PFSK-1 (cell line): ENCODE results near the gene ZNF700.

ENCODE experiments used
- POLR2AphosphoS5 ChIP-seq: IDR thresholded peaks from 2 replicates; pipeline ENCODE4 v1.6.1; 2012; ENCODE audit warnings: low read depth, mild to moderate bottlenecking, control low read depth, low read length, moderate library complexity
- REST ChIP-seq, 2 experiments: IDR thresholded peaks; 2 replicates each; pipeline versions ENCODE4 v1.6.1 to v1.8.0; 2011 to 2012; ENCODE audit warnings: low read depth in 2 of 2, low read length in 2 of 2, control low read depth in 1 of 2, inconsistent platforms in 1 of 2, mild to moderate bottlenecking in 1 of 2, moderate library complexity in 1 of 2; ENCODE audit not compliant: insufficient read depth in 1 of 2
- SIN3A ChIP-seq: IDR thresholded peaks from 2 replicates; pipeline ENCODE4 v1.6.1; 2012; ENCODE audit warnings: mild to moderate bottlenecking, low read length, moderate library complexity, borderline replicate concordance; ENCODE audit not compliant: insufficient read depth
- TAF1 ChIP-seq: IDR thresholded peaks from 2 replicates; pipeline ENCODE4 v1.6.1; 2012; ENCODE audit warnings: low read length, control low read depth, borderline replicate concordance; ENCODE audit not compliant: insufficient read depth

DNA sequence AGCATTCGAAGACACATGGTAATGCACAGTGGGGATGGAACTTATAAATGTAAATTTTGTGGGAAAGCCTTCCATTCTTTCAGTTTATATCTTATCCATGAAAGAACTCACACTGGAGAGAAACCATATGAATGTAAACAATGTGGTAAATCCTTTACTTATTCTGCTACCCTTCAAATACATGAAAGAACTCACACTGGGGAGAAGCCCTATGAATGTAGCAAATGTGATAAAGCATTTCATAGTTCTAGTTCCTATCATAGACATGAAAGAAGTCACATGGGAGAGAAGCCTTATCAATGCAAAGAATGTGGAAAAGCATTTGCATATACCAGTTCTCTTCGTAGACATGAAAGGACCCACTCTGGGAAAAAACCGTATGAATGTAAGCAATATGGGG lies 23.7 kb downstream of the ZNF700 start:
- TF ChIP-seq POLR2AphosphoS5 (no peak), REST (IDR thresholded peaks at IDR 0.05; ENCODE audit: insufficient read depth in 1 of 2, low read depth in 2 of 2, low read length in 2 of 2) (no peak), SIN3A (no peak), TAF1 (no peak)
